Endothelial cell of umbilical vein (primary cell): ENCODE results near the gene PIK3R1. TPM values are rescaled to one million over a fixed set of nuclear protein-coding genes. Genes with fewer than 3 reads are reported as not detected.

Experiments
- BruUV-seq: library from RNA; stranded (reverse); fragments of 400-500 nt; replicated peaks from 2 replicates; lab custom pipeline; 2021; lab: Mats Ljungman, UMichigan
- CTCF ChIA-PET: fragments of 300-600, 350-600 bp; sonication (Branson Sonifier 250); formaldehyde crosslinking; loops from one replicate; lab custom pipeline; 2021; ENCODE audit warnings: antibody characterized with exemption, inconsistent platforms; lab: Charles Lee
- POLR2A ChIA-PET: fragments of 300-600, 350-600 bp; sonication (Branson Sonifier 250); formaldehyde crosslinking; loops from one replicate; lab custom pipeline; 2021; ENCODE audit warnings: antibody characterized with exemption, inconsistent platforms; lab: Charles Lee
- DNase-seq: peaks from one replicate; pipeline ENCODE4 v3.0.0-alpha.2; 2011; ENCODE audit warnings: low read depth, low spot score
- FAIRE-seq: peaks from 2 replicates; lab custom pipeline; 2011; peaks lifted over from hg19 to GRCh38; lab: Jason Lieb, UNC
- H2AFZ ChIP-seq: 2 replicates; pipeline ENCODE4 v1.6.0; 2012; ENCODE audit warnings: low read depth, low read length, control low read depth, inconsistent platforms
- H3K27ac ChIP-seq: 2 replicates; pipeline ENCODE4 v1.5.1; 2011; ENCODE audit warnings: low read depth, mild to moderate bottlenecking, control low read depth, low read length, moderate library complexity; ENCODE audit not compliant: insufficient read depth
- H3K27me3 ChIP-seq, 2 experiments: 2 replicates each; pipeline versions ENCODE4 v1.6.0 to v1.6.1; 2011; ENCODE audit warnings: low read length in 2 of 2, mixed read lengths in 1 of 2; ENCODE audit not compliant: control insufficient read depth in 2 of 2, insufficient read depth in 2 of 2
- H3K36me3 ChIP-seq, 2 experiments: 2 replicates in 1 of 2; 3 replicates in 1 of 2; pipeline ENCODE4 v1.5.1; 2011; ENCODE audit warnings: low read length in 2 of 2, mild to moderate bottlenecking in 1 of 2, moderate library complexity in 1 of 2; ENCODE audit not compliant: control insufficient read depth in 2 of 2, insufficient read depth in 2 of 2; ENCODE audit errors: extremely low read depth in 1 of 2
- H3K4me1 ChIP-seq: 3 replicates; pipeline ENCODE4 v1.5.1; 2011; ENCODE audit warnings: mild to moderate bottlenecking, low read length; ENCODE audit not compliant: control insufficient read depth, insufficient read depth; ENCODE audit errors: extremely low read depth
- H3K4me2 ChIP-seq: 2 replicates; pipeline ENCODE4 v1.6.1; 2011; ENCODE audit warnings: low read length, control low read depth, mixed read lengths; ENCODE audit not compliant: insufficient read depth
- H3K4me3 ChIP-seq, 3 experiments: fragments of 200-600 bp in 1 of 3; sonication (generic), shearing (Covaris generic) in 1 of 3; replicated peaks in 1 of 3; 2 replicates each; pipeline ENCODE4 v1.5.1; 2011 to 2016; ENCODE audit warnings: control low read depth in 3 of 3, low read length in 3 of 3, mild to moderate bottlenecking in 2 of 3, inconsistent platforms in 1 of 3, low read depth in 1 of 3, moderate library complexity in 1 of 3; ENCODE audit not compliant: insufficient read depth in 1 of 3
- H3K79me2 ChIP-seq: 2 replicates; pipeline ENCODE4 v1.6.0; 2012; ENCODE audit warnings: low read length, inconsistent platforms; ENCODE audit not compliant: control insufficient read depth, insufficient read depth
- H3K9ac ChIP-seq: replicated peaks from 2 replicates; pipeline ENCODE3; 2011; ENCODE audit warnings: low read length, control low read depth; ENCODE audit not compliant: insufficient read depth; ENCODE audit errors: extremely low read depth
- H3K9me1 ChIP-seq: replicated peaks from 3 replicates; pipeline ENCODE4 v1.6.0; 2011; ENCODE audit warnings: mild to moderate bottlenecking, low read length; ENCODE audit not compliant: control insufficient read depth, insufficient read depth; ENCODE audit errors: extremely low read depth
- H3K9me3 ChIP-seq: replicated peaks from 2 replicates; pipeline ENCODE4 v1.5.1; 2012; ENCODE audit warnings: low read length, inconsistent platforms; ENCODE audit not compliant: control insufficient read depth, insufficient read depth
- H4K20me1 ChIP-seq: replicated peaks from 2 replicates; pipeline ENCODE3; 2011; ENCODE audit warnings: mild to moderate bottlenecking, low read length; ENCODE audit not compliant: control insufficient read depth, insufficient read depth; ENCODE audit errors: extremely low read depth
- CTCF ChIP-seq, 2 donors: IDR thresholded peaks; 1 replicate in 1 of 2; 2 replicates in 1 of 2; pipeline ENCODE4 v1.5.1; 2011; ENCODE audit warnings: low read length in 2 of 2, mild to moderate bottlenecking in 2 of 2, moderate library complexity in 2 of 2, control low read depth in 1 of 2, inconsistent platforms in 1 of 2, low read depth in 1 of 2; ENCODE audit not compliant: insufficient read depth in 1 of 2; ENCODE audit errors: extremely low read depth in 1 of 2
- EZH2 ChIP-seq: IDR thresholded peaks from 2 replicates; pipeline ENCODE4 v1.6.1; 2012; ENCODE audit warnings: borderline replicate concordance, low read depth, mild to moderate bottlenecking, moderate library complexity, low read length, inconsistent platforms; ENCODE audit not compliant: severe bottlenecking
- FOS ChIP-seq: IDR thresholded peaks from 2 replicates; pipeline ENCODE4 v1.6.1; 2011; ENCODE audit warnings: mild to moderate bottlenecking, low read length, moderate library complexity, borderline replicate concordance; ENCODE audit not compliant: insufficient read depth
- GATA2 ChIP-seq: IDR thresholded peaks from 2 replicates; pipeline ENCODE4 v1.7.0; 2011; ENCODE audit warnings: low read depth, mild to moderate bottlenecking, moderate library complexity, mixed read lengths, low read length; ENCODE audit not compliant: insufficient read length, insufficient read depth
- JUN ChIP-seq: IDR thresholded peaks from 2 replicates; pipeline ENCODE4 v1.6.1; 2011; ENCODE audit warnings: borderline replicate concordance, low read depth; ENCODE audit not compliant: insufficient read length, insufficient read depth
- MAX ChIP-seq: IDR thresholded peaks from 2 replicates; pipeline ENCODE4 v1.6.1; 2011; ENCODE audit not compliant: insufficient read depth, insufficient read length
- MYC ChIP-seq: IDR thresholded peaks from one replicate; pipeline ENCODE4 v1.6.1; 2011; ENCODE audit warnings: mild to moderate bottlenecking, low read depth, low read length
- POLR2A ChIP-seq: IDR thresholded peaks from 2 replicates; pipeline ENCODE4 v1.6.1; 2012; ENCODE audit warnings: low read depth, mild to moderate bottlenecking, control low read depth, low read length
- POLR2AphosphoS5 ChIP-seq: IDR thresholded peaks from 2 replicates; pipeline ENCODE4 v1.6.1; 2012; ENCODE audit warnings: low read depth, mild to moderate bottlenecking, control low read depth, low read length, moderate library complexity; ENCODE audit not compliant: insufficient read depth
- dilution Hi-C: fragments of 300-500 bp; cut with MboI; formaldehyde crosslinking; loops from one replicate; pipeline ENCODE4 v1.15.0; 2019; ENCODE audit warnings: low sequenced_read_pairs; ENCODE audit not compliant: extremely low pct_ligation_motif_present
- intact Hi-C: fragments of 100-400 bp; cut with micrococcal nuclease; formaldehyde crosslinking; loops from one replicate; pipeline ENCODE4 v1.10.0; 2022
- polyA plus RNA-seq, 4 experiments: library from polyadenylated mRNA; depleted of rRNA in 3 of 4; stranded (reverse) in 3 of 4; unstranded in 1 of 4; fragments of >200 nt; gene quantifications; 2 replicates each; pipeline versions ENCODE4 v1.2.1 to v1.2.3, GENCODE V29; 2011 to 2012; ENCODE audit warnings: missing spikeins in 1 of 4
- total RNA-seq: library from RNA; stranded (reverse); gene quantifications from 2 replicates; pipeline ENCODE4 v1.2.3, GENCODE V29; 2021

Gene PIK3R1
- total and polyA plus RNA-seq, 2 donors (not counting 3 experiments of a cell fraction or from before 2014, with no cell fraction given): 2.8 to 30.0 TPM

GRCh38 chr5:68191083-68191791 lies 24.3 kb upstream of the PIK3R1 start:
- FAIRE-seq: no peak
- Histone ChIP-seq H2AFZ (no peak overlapping the region), H3K4me2 (no peak overlapping the region), H3K27me3 (no peaks in the 10 kb centered on the region), H3K9me3 (no peaks in the 10 kb centered on the region), H3K4me1 (peaks cover 25% of the 10 kb centered on the region), H3K4me3 (no peak overlapping the region), H4K20me1 (no peaks in the 10 kb centered on the region), H3K9ac (no peak overlapping the region), H3K27ac (no peak overlapping the region), H3K9me1 (no peaks in the 10 kb centered on the region), H3K36me3 (no peaks in the 10 kb centered on the region), H3K79me2 (no peaks in the 10 kb centered on the region)
- ChIA-PET POLR2A (interaction anchor here (0.9 kb wide), 1 partner anchor 24 kb away, joined by 4 read pairs; the partner anchor contains the start of gene PIK3R1), CTCF (interaction anchor here (0.6 kb wide), 1 partner anchor 732 kb away, joined by 3 read pairs; no protein-coding TSS in a partner anchor)
- no TSS peak for BruUV-seq
- TF ChIP-seq POLR2A (no peak), JUN (no peak), MYC (no peak), FOS (no peak), MAX (no peak), EZH2 (no peak), POLR2AphosphoS5 (no peak), CTCF (IDR thresholded peaks at IDR 0.05; ENCODE audit: extremely low read depth in 1 of 2, insufficient read depth in 1 of 2, low read depth in 1 of 2, low read length in 2 of 2) (no peak), GATA2 (no peak)
- intact Hi-C loops: no loop called here
- no peak for DNase-seq
- dilution Hi-C loops: no loop called here
